HepG2 (cell line): ENCODE data around the gene CSKMT. TPM values are rescaled to one million over a fixed set of nuclear protein-coding genes. Genes with fewer than 3 reads are reported as not detected.
A peak's percentile ranks its signal among the peaks of the same experiment; 100 is the strongest.

Source experiments
- HBP1 ChIP-seq: IDR thresholded peaks from 2 replicates; pipeline ENCODE4 v1.6.1; 2016; ENCODE audit warnings: low read depth, control low read depth
- HDAC6 ChIP-seq: fragments of 200-600 bp; sonication (generic); IDR thresholded peaks from 2 replicates; pipeline ENCODE4 v1.7.0; 2017; ENCODE audit warnings: mild to moderate bottlenecking, antibody characterized with exemption, low read length, low read depth
- HMG20B ChIP-seq: conservative IDR thresholded peaks from 2 replicates; pipeline ENCODE4 v1.6.1; 2016; ENCODE audit warnings: missing genetic modification reagents, missing compliant biosample characterization
- MNT ChIP-seq: fragments of 450-650 bp; IDR thresholded peaks from 2 replicates; pipeline ENCODE4 v1.6.1; 2016
- SMAD1 ChIP-seq: sonication (generic); formaldehyde crosslinking; IDR thresholded peaks from 2 replicates; pipeline ENCODE4 v1.4.0; 2020; ENCODE audit warnings: missing genetic modification reagents, low read depth, mild to moderate bottlenecking, borderline replicate concordance
- SMAD9 ChIP-seq: sonication (generic); formaldehyde crosslinking; IDR thresholded peaks from 2 replicates; pipeline ENCODE4 v1.5.1; 2020; ENCODE audit warnings: mild to moderate bottlenecking, missing genetic modification reagents
- SRSF9 ChIP-seq: fragments of 200-400 bp; formaldehyde crosslinking; IDR thresholded peaks from 2 replicates; pipeline ENCODE4 v1.6.1; 2018; ENCODE audit warnings: borderline replicate concordance, mild to moderate bottlenecking, low read depth, low read length; ENCODE audit not compliant: insufficient read depth, poor library complexity, severe bottlenecking
- SUZ12 ChIP-seq: fragments of 150-350 bp; IDR thresholded peaks from 2 replicates; pipeline ENCODE4 v1.6.1; 2014; ENCODE audit warnings: low read depth, low read length
- TEF ChIP-seq: sonication (generic); formaldehyde crosslinking; IDR thresholded peaks from 2 replicates; pipeline ENCODE4 v1.5.0; 2020; ENCODE audit warnings: missing genetic modification reagents
- TIGD3 ChIP-seq: sonication (generic); formaldehyde crosslinking; IDR thresholded peaks from 2 replicates; pipeline ENCODE4 v1.5.1; 2020; ENCODE audit warnings: mild to moderate bottlenecking, missing genetic modification reagents, borderline replicate concordance
- ZBTB33 ChIP-seq: sonication (generic); formaldehyde crosslinking; IDR thresholded peaks from 2 replicates; pipeline ENCODE4 v1.4.0; 2020; ENCODE audit warnings: missing genetic modification reagents
- ZMYM4 ChIP-seq: sonication (generic); formaldehyde crosslinking; IDR thresholded peaks from 2 replicates; pipeline ENCODE4 v1.8.1; 2023; ENCODE audit warnings: mild to moderate bottlenecking, missing genetic modification reagents
- ZNF451 ChIP-seq: sonication (generic); formaldehyde crosslinking; IDR thresholded peaks from 2 replicates; pipeline ENCODE4 v1.5.0; 2020; ENCODE audit warnings: mild to moderate bottlenecking, missing genetic modification reagents
- ZNF501 ChIP-seq: sonication (generic); formaldehyde crosslinking; IDR thresholded peaks from 2 replicates; pipeline ENCODE4 v1.5.1; 2020; ENCODE audit warnings: mild to moderate bottlenecking, moderate library complexity, missing genetic modification reagents
- ZNF513 ChIP-seq: sonication (generic); formaldehyde crosslinking; conservative IDR thresholded peaks from 2 replicates; pipeline ENCODE4 v1.5.0; 2020; ENCODE audit warnings: missing genetic modification reagents
- ZNF703 ChIP-seq: sonication (generic); formaldehyde crosslinking; IDR thresholded peaks from 2 replicates; pipeline ENCODE4 v1.5.1; 2020; ENCODE audit warnings: missing genetic modification reagents, mild to moderate bottlenecking, moderate library complexity, borderline replicate concordance
- ZNF784 ChIP-seq: sonication (generic); formaldehyde crosslinking; IDR thresholded peaks from 2 replicates; pipeline ENCODE4 v1.5.1; 2020; ENCODE audit warnings: missing genetic modification reagents, mild to moderate bottlenecking, borderline replicate concordance
- ZSCAN12 ChIP-seq: sonication (generic); formaldehyde crosslinking; IDR thresholded peaks from 2 replicates; pipeline ENCODE4 v1.9.0; 2021; ENCODE audit warnings: mild to moderate bottlenecking, missing genetic modification reagents
- polyA plus RNA-seq, 8 experiments: library from polyadenylated mRNA; depleted of rRNA in 3 of 8; stranded (reverse) in 7 of 8; unstranded in 1 of 8; fragments of >200 nt; fragmentation: Illumina TruSeq in 4 of 8; extraction: Trizol in 4 of 8; gene quantifications; 2 replicates each; pipeline versions ENCODE4 v1.2.1 to v1.2.3, GENCODE V29; 2011 to 2016; ENCODE audit warnings: low read depth in 4 of 8, missing spikeins in 1 of 8, mixed read lengths in 1 of 8; ENCODE audit not compliant: insufficient read depth in 1 of 8
- total RNA-seq, 5 experiments: library from RNA; depleted of rRNA; stranded (reverse); fragments of >200 nt; fragmentation: Illumina TruSeq; extraction: Trizol; gene quantifications; 2 replicates each; pipeline ENCODE4 v1.2.3, GENCODE V29; 2016; ENCODE audit warnings: low read depth in 1 of 5

CSKMT gene
- total and polyA plus RNA-seq, 2 of the 13 experiments (the other 11 are each of a cell fraction or from before 2014, with no cell fraction given) = 7.6 to 31.8 TPM

GRCh38 chr11:62645946-62646824 is 18.9 kb upstream of the CSKMT start, which contains the start of gene GANAB (continued):
- TF ChIP-seq HBP1 (CRISPR knock-in tag) (no peak; the same call in 1 of the 2 replicates), ZSCAN12 (CRISPR knock-in tag) (peak; percentile 55; the same call in 1 of the 2 replicates), ZNF703 (no peak), ZNF501 (CRISPR knock-in tag) (peak; percentile 38), ZBTB33 (no peak), ZNF513 (CRISPR knock-in tag) (no peak), TEF (no peak), HMG20B (CRISPR knock-in tag) (no peak), TIGD3 (0 out of 2 replicates have a peak, but pooled peaks have one; percentile 29), HDAC6 (no peak), SRSF9 (no peak), SUZ12 (no peak), ZMYM4 (no peak; the same call in 1 of the 2 replicates), SMAD9 (CRISPR knock-in tag) (no peak), ZNF784 (CRISPR knock-in tag) (no peak), MNT (no peak), SMAD1 (CRISPR knock-in tag) (no peak; the same call in 1 of the 2 replicates), ZNF451 (CRISPR knock-in tag) (no peak)
